GM15510 (cell line): ENCODE measurements around the gene RORB.

ENCODE experiments used
- POLR2A ChIP-seq: IDR thresholded peaks from 3 replicates; pipeline ENCODE4 v1.6.1; 2011; ENCODE audit warnings: borderline replicate concordance; ENCODE audit not compliant: insufficient read length; ENCODE audit errors: extremely low read depth

RORB gene

DNA sequence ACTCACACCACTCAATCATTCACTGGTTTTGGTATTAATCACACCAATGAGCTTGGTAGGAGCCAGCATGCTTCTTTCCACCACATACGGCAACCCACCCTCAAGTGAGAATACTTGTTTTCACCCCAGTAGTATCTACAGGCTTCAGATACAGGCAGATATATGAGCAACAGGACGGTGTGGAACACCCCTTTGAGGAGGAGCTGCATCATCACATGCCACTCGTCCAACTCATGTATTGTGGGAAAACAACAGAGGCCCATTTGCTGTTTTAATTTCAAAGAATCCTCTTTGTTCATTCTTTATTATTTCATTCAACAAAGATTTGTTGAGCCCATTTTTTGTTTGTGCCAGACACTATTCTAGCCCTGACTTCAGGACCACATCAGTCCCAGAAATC lies 46.0 kb downstream of the RORB start:
- TF ChIP-seq POLR2A, result no peak

DNA sequence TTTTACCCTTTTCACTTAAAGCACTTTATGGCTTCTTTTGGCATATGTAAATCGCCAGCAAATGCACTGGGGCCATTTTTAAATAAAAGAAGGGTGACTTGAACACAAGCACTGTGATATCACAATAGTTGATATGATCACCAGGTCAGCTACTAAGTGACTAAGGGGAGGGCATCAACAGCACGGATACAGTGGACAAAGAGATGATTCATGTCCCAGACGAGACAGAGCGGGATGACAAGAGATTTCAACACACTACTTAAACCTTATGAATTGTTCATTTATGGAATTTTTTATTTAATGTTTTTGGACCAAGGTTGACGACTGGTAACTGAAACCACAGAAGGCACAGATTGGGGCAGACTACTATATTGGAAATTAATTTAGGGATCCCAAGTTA lies 54.1 kb downstream of the RORB start:
- TF ChIP-seq POLR2A, result no peak

DNA sequence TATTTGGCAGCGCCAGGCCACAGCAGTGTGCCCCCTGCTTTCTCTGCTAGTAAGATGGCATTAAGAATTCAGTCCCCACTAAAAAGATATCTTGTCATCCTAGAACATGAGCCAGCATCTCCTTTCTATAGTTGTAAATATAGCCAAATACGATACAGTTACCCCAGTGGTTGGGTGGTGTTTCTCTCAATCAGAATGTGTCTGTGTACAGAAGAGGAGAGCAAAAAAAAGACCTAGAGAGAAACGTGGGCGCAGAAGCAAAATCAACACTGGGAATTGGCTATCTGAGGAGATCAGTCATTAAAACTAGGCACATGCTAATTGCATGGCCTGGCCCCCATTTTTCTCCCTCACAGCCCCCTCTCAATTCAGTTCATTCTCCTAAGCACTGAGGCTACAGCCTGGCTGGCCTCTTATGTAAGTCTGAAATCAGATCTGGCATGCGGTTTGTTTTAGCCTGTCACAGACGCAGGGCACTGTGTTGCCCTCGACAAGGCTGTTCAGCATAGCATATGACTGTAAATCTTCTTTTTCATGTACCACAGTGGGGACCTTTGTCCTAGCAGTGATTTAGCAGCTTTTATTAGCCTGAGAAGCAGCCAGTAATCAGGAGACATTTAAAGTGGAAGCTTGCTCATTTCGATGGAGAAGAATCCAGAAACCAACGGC lies 57.8 kb downstream of the RORB start:
- TF ChIP-seq POLR2A, result no peak

DNA sequence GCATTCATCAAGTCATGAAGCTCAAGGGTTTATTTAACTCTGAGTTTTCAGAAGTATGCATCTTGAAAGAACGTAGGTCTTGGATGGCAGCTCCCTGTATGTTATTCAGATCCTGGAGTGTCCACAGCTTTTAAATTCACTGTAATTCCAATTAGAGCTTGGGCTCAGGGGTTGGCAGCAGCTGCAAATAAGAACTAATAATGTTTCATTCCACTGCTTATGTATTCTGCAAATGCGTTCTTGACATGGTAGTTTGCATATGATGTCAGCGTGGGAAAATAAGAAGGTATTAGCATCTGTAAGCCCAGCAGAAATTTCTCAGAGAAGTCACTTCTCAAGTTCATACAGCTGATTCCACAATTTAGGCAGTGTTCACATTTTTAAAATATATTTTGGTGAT lies 58.4 kb downstream of the RORB start:
- TF ChIP-seq POLR2A, result no peak

DNA sequence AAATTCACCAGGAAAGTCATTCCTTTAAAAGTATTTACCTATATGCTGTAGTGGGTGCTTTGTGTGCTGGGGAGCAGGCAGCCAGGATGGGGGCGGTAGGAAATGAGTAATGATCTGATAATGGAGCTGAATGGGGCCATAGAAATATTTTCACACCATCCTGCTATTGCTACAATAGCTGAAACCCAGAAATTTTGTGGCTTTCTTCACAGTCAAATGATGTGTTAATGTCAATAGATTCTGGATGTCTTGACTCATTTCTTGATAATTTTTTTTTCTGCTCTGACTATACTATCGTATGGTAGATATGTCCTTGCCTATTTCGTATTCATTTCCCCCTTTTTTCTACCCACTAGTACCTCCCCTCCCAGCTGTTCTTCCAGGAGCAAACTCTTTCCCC lies 59.5 kb downstream of the RORB start:
- no peak for TF ChIP-seq POLR2A

DNA sequence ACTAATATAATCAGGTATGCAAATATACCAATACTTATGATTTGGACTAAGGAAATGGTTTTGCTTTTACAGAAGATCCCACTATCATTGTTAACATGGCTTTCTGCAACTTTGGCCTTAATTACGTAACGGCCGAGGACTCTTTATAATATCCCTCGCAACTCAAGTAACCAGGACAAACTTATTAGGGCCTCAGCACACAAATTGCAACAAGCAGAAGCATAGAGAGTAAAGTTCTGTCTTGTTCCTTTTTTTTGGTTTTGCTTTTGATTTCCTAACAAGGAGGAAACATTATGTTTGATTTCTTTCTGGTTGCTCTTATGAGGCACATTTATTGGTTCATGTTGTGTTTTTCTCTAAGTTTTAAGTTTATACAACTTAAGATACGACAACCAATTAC lies 60.4 kb downstream of the RORB start:
- TF ChIP-seq POLR2A, result no peak

DNA sequence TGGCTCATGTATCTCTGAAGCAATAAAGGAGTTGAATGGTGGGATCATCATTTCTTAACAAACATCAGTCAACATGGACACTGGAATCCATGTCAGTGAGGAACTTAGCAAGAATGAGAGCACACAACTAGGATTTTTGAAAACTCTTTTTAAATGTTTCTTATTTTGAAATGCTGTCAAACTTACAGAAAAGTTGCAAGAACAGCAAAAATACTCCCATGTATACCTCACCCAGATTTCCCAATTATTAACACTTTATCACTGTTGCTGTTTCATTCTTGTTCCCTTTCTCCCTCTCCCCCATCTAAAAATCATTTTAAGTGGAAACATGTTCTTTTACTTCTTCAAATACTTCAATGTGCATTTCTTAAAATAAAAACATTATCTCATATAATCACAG lies 65.5 kb downstream of the RORB start:
- no peak for TF ChIP-seq POLR2A

DNA sequence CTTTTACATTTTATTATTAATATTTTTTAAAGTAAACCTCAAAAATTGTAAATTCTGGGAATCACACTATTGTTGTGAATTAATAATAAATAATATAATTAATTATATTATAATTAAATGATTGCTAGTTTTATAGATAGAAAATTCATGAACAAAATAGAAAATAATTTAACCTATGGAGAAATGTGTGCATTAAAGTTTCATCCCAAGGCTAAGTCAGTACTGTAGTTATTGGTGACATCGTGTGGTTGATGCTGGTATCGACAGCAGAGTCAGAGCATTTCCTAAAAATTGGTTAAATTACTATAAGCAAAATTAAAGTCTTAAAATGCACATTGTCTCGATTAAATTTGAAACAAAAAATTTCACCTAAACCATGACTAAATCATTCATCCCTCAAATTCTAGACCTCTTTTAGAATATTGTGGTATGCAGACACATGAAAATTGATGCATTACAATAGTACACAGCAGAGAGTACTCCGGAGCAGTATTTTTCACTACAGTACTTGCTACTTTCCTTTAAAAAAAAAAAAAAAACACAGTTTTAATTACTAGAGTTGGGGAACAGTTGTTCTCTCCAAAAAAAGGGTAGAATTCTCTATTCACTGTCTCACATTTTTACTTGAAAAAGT lies 73.9 kb downstream of the RORB start:
- TF ChIP-seq POLR2A, result no peak

DNA sequence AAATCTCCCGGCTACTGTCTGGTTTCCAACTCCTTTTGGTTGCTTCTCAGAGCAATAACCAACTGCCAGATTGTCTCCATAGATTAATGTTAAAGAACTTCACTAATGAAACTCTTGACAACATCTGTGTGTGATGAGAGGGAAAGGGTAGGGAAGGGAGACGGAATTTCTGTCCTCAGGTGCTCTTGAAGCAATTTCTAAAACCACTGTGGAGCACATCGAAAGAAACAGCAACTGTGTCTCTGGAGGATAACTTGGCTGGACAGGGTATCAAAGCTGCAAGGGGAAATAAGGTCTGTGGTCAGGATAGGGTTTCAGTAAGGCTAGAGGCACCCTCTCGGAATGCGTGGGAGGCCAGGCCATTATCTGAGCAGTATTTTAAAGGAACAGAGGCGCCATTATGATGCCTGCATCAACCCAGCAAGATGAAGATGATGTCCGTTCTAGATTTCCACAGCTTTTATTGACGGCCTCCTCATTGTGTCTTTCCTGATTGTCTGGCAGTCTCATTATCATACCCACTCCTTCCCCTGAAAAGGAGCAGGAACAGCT lies 76.6 kb downstream of the RORB start:
- no peak for TF ChIP-seq POLR2A

DNA sequence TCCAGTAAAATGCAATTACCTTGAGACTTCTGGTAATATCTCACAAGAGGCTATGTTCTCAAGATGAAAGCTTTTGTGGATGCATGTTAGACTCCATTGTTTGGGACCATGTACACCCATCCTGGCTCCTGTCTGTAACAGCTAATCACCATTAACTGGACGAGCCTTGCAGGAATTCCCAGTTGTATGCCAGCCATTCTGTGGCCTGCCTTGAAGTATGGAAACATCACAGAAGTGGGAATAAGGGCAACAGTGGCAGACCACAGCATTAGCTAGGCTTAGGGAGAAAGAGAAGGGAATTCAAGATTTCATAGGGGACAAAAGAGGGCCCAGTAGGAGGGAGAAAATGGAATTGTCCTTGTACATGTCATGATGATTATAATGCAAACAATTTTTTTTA lies 79.0 kb downstream of the RORB start:
- no peak for TF ChIP-seq POLR2A

DNA sequence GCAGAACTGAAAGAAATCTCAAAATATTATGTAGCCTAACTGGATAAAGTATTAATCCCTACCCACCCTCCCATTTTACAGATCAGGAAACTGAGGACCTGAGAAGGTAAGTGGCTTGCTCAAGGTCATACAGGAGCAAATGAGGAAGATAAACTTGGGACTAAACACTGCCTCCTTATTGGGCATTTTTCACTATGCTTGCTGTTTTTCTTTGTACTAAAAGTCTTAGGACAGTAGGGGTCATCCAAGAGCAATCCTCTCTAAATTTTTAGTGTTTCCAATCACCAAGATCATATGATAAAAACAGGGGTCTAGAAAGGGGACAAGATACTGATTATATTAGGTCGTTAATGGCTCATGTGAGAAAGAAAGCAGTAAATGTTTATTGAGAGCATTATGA lies 80.8 kb downstream of the RORB start:
- TF ChIP-seq POLR2A, result no peak

DNA sequence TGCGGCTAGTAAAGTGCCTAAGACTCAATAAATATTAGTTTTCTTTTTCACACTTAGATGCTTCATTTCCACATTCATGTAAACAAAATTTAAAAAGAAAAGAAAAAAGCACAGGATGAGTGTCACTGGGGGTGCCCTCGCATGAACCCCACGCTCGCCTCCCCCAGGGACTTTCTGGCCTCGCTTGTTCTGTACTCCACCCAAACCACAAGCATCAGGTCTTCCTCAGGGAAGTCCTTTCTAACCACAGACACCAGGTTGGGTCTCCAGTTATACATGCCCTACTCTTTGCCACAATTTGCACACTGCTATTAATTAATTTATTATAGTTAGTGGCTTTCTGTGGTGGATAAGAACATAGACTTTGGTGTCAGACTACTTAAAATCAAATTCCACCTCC lies 92.4 kb downstream of the RORB start:
- no peak for TF ChIP-seq POLR2A

DNA sequence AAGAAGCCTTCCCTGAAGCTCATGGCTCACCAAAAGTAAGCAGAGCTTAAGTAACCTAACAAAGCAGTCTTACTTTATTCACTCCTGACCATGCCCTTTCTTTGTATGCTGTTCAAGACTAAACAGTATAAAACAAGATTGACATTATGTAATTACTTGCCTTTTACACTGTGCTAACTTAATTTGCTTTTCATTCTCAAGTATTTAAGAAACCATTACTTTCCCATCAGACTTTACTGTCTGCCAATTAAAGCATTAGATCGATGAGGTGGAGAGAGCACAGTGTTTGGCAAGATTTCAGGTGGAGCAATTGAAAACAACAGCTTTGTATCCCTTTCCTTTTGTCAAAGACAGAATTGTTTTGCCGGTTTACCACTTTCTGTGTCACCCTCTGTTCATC lies 98.2 kb downstream of the RORB start:
- TF ChIP-seq POLR2A, result no peak

DNA sequence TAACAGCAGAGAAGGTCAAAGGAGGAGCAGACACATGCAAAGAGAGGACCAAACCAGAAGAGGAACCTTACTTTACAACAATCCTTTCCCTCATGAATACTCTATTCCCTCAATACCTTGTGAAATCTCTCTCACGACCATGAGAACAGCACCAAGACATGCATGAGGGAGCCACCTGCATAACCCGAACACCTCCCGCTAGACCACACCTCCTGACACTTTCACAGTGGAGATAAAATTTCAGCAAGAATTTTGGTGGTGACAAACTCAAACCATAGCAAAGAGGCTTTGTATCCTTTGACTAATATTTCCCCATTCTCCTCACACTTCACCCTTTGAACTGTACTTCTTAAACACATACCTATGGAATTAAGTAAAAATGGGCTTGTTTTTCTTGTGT lies 101.7 kb downstream of the RORB start:
- TF ChIP-seq POLR2A, result no peak

DNA sequence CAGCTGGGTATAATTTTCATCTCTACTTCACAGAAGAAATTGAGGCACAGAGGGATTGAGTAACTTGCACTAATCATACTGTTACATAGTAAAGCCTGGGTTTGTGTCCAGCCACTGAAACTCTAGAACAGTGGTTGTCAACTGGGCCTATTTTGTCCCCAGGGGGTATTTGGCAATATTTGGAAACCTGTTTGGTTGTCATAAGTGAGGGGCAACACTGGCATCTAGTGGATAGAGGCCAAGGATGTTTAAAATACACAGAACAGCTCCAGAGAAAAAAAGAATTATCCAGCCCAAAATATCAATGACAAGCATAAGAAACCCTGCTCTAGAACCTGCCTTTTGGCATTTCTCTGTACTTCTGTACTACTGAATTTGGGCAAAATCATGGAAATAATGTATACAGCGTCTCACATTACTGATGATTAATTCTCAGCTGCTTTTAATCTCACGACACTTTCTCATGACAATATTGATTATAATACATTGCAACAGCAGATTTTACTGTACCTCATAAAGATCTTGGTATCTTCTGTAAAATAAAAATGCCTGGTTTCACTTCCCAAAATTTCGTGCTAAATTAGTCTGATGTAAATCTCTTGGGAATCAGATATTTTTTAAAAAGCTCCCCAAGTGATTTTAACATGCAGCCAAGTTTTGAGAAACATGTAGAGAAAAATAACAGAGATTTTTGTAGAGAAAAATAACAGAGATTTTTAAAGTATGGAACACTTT lies 112.7 kb downstream of the RORB start:
- no peak for TF ChIP-seq POLR2A
